ENCODE measurements around the gene ECEL1. TPM values are rescaled to one million over a fixed set of nuclear protein-coding genes. Genes with fewer than 3 reads are reported as not detected.

Gene ECEL1
- total and polyA plus RNA-seq, 9 of the 15 experiments (the other 6 are each of a cell fraction or from before 2014, with no cell fraction given): 0.09 TPM; not detected in 8

GRCh38 chr2:232502511-232502910 is 14.9 kb upstream of the ECEL1 start:
- in situ Hi-C loops (cut with MboI): no loop called here
- Histone ChIP-seq H3K27me3 (ENCODE audit: control insufficient read depth in 2 of 2, insufficient read depth in 2 of 2, low read length in 2 of 2) (peaks cover 3 to 44% of the 10 kb centered on the region in 2 experiments; a peak in 2 of 5 replicates), H3K4me1 (replicated peaks in 1 of 2; ENCODE audit: control insufficient read depth in 2 of 2, insufficient read depth in 2 of 2, low read length in 2 of 2) (peaks cover 0 to 13% of the 10 kb centered on the region in 2 experiments; a peak in 2 of 5 replicates), H3K27ac (ENCODE audit: extremely low read depth, low read depth, low read length) (no peak overlapping the region), H3K4me2 (ENCODE audit: insufficient read depth, low read length) (no peak overlapping the region), H3K79me2 (ENCODE audit: control insufficient read depth, insufficient read depth, low read length) (no peaks in the 10 kb centered on the region), H3K9ac (ENCODE audit: insufficient read depth in 1 of 2, low read depth in 2 of 2, low read length in 2 of 2) (no peak overlapping the region; a peak in 1 of 4 replicates), H3K36me3 (ENCODE audit: control insufficient read depth, insufficient read depth, low read length) (no peaks in the 10 kb centered on the region), H3K9me1 (ENCODE audit: control insufficient read depth, insufficient read depth, low read length) (no peaks in the 10 kb centered on the region), H2AFZ (ENCODE audit: low read depth, low read length) (no peak overlapping the region), H3K9me3 (replicated peaks; ENCODE audit: control insufficient read depth, insufficient read depth, low read depth, low read length) (no peaks in the 10 kb centered on the region), H4K20me1 (replicated peaks; ENCODE audit: control insufficient read depth, insufficient read depth, low read length) (no peaks in the 10 kb centered on the region), H3K4me3 (no peak overlapping the region)
- no peak for ATAC-seq
- no TSS peak for BruUV-seq (replicated peaks)
- 45% methylated on average over 10 of the region's 21 CpGs for WGBS (ENCODE audit: insufficient coverage, low coverage, missing lambda C conversion rate)
- ChIA-PET POLR2A (no interaction called here), CTCF (ENCODE audit: low intra/inter-chr PET ratio) (no interaction called here)
- TF ChIP-seq NFIC (IDR thresholded peaks at IDR 0.05) (no peak), DPF2 (IDR thresholded peaks at IDR 0.05) (no peak), HSF4 (CRISPR knock-in tag; IDR thresholded peaks at IDR 0.05; ENCODE audit: borderline replicate concordance) (no peak), ZNF395 (CRISPR knock-in tag; IDR thresholded peaks at IDR 0.05) (no peak), ILF3 (IDR thresholded peaks at IDR 0.05; ENCODE audit: borderline replicate concordance) (no peak), CCNT2 (IDR thresholded peaks at IDR 0.05; ENCODE audit: borderline replicate concordance, extremely low read depth, insufficient read length, low read depth, low read length) (no peak), POU5F1 (IDR thresholded peaks at IDR 0.05; ENCODE audit: borderline replicate concordance, low read depth, low read length, partially characterized antibody) (no peak), ZNF277 (CRISPR knock-in tag; IDR thresholded peaks at IDR 0.05; ENCODE audit: borderline replicate concordance) (no peak), ZNF124 (CRISPR knock-in tag; IDR thresholded peaks at IDR 0.05) (no peak), EGR1 (conservative IDR thresholded peaks at IDR 0.05) (no peak), ERF (CRISPR knock-in tag; IDR thresholded peaks at IDR 0.05) (no peak), ZNF354B (CRISPR knock-in tag; IDR thresholded peaks at IDR 0.05) (no peak), U2AF1 (optimal IDR thresholded peaks at IDR 0.05; ENCODE audit: low read depth, low read length) (no peak), SMAD1 (IDR thresholded peaks at IDR 0.05; ENCODE audit: low read depth, low read length, partially characterized antibody) (no peak), BRF2 (IDR thresholded peaks at IDR 0.05; ENCODE audit: borderline replicate concordance, insufficient read depth, insufficient read length) (no peak), PURB (CRISPR knock-in tag; IDR thresholded peaks at IDR 0.05; ENCODE audit: low read depth) (no peak)
- TF ChIP-seq, protein P1, sequence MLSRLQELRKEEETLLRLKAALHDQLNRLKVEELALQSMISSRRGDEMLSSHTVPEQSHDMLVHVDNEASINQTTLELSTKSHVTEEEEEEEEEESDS (CRISPR knock-in tag; IDR thresholded peaks at IDR 0.05): no peak
- TF ChIP-seq, protein P2, sequence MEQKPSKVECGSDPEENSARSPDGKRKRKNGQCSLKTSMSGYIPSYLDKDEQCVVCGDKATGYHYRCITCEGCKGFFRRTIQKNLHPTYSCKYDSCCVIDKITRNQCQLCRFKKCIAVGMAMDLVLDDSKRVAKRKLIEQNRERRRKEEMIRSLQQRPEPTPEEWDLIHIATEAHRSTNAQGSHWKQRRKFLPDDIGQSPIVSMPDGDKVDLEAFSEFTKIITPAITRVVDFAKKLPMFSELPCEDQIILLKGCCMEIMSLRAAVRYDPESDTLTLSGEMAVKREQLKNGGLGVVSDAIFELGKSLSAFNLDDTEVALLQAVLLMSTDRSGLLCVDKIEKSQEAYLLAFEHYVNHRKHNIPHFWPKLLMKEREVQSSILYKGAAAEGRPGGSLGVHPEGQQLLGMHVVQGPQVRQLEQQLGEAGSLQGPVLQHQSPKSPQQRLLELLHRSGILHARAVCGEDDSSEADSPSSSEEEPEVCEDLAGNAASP (IDR thresholded peaks at IDR 0.05): no peak
- intact Hi-C loops (cut with micrococcal nuclease): no loop called here
- FAIRE-seq: no peak
- DNase-seq (ENCODE audit: extremely low read depth in 1 of 4, low spot score in 3 of 4): no peak
